Peyer's patch (tissue), 4 donors: ENCODE data around the gene PCGF3.

Source experiments
- CTCF ChIP-seq, 6 experiments: fragments of 450-650 bp in 4 of 6; fragments of 200-600 bp in 2 of 6; sonication (generic) in 1 of 6; IDR thresholded peaks; one replicate each; pipeline ENCODE4 v1.5.1; 2017 to 2019; ENCODE audit warnings: antibody characterized with exemption in 6 of 6, mild to moderate bottlenecking in 3 of 6, moderate library complexity in 1 of 6
- POLR2A ChIP-seq, 2 donors: fragments of 450-650 bp; IDR thresholded peaks; one replicate each; pipeline ENCODE4 v1.5.1; 2017; ENCODE audit warnings: antibody characterized with exemption in 2 of 2, mild to moderate bottlenecking in 2 of 2, moderate library complexity in 2 of 2

GRCh38 chr4:807792-808191 is 102.2 kb downstream of the PCGF3 start:
- TF ChIP-seq POLR2A (IDR thresholded peaks at IDR 0.05) = no peak
- no peak for TF ChIP-seq CTCF (IDR thresholded peaks at IDR 0.05)
